Loucy (cell line): ENCODE measurements around the gene FGF14.

ENCODE experiments used
- H2AFZ ChIP-seq: fragments of 200-600 bp; sonication (generic); 2 replicates; pipeline ENCODE4 v1.6.0; 2016; ENCODE audit warnings: antibody characterized with exemption, mild to moderate bottlenecking, low read length, moderate library complexity
- H3F3A ChIP-seq: fragments of 200-600 bp; 2 replicates; pipeline ENCODE4 v1.6.0; 2016; ENCODE audit warnings: antibody characterized with exemption, low read depth, mild to moderate bottlenecking
- H3K27me3 ChIP-seq: fragments of 200-600 bp; sonication (generic); 2 replicates; pipeline ENCODE4 v1.6.1; 2014; ENCODE audit warnings: low read length, mild to moderate bottlenecking; ENCODE audit not compliant: insufficient read depth, poor library complexity, severe bottlenecking
- H3K36me3 ChIP-seq: fragments of 200-600 bp; sonication (generic); 2 replicates; pipeline ENCODE4 v1.6.1; 2016; ENCODE audit warnings: low read length; ENCODE audit not compliant: insufficient read depth
- H3K4me1 ChIP-seq: fragments of 200-600 bp; sonication (generic); 2 replicates; pipeline ENCODE4 v1.5.1; 2014; ENCODE audit warnings: low read length, mild to moderate bottlenecking; ENCODE audit not compliant: insufficient read depth, poor library complexity, severe bottlenecking
- H3K4me2 ChIP-seq: fragments of 200-600 bp; sonication (generic); 2 replicates; pipeline ENCODE4 v1.6.0; 2014; ENCODE audit warnings: antibody characterized with exemption, low read length, low read depth, mild to moderate bottlenecking; ENCODE audit not compliant: poor library complexity, severe bottlenecking
- H3K4me3 ChIP-seq: fragments of 200-600 bp; sonication (generic); 2 replicates; pipeline ENCODE4 v1.5.1; 2014; ENCODE audit warnings: low read length, mild to moderate bottlenecking, mixed read lengths; ENCODE audit not compliant: poor library complexity, severe bottlenecking
- H3K79me2 ChIP-seq: fragments of 200-600 bp; sonication (generic); 2 replicates; pipeline ENCODE4 v1.6.1; 2014; ENCODE audit warnings: low read length; ENCODE audit not compliant: insufficient read depth
- H3K9ac ChIP-seq: fragments of 200-600 bp; sonication (generic); 2 replicates; pipeline ENCODE4 v1.6.0; 2014; ENCODE audit warnings: mild to moderate bottlenecking, low read depth, low read length, moderate library complexity; ENCODE audit not compliant: poor library complexity, severe bottlenecking
- H3K9me2 ChIP-seq: fragments of 200-600 bp; sonication (generic); replicated peaks from 2 replicates; pipeline ENCODE4 v1.6.1; 2016; ENCODE audit warnings: low read depth, low read length, mixed read lengths
- H3K9me3 ChIP-seq: fragments of 200-600 bp; sonication (generic); 2 replicates; pipeline ENCODE4 v1.6.1; 2014; ENCODE audit warnings: mild to moderate bottlenecking, antibody characterized with exemption, low read length, low read depth; ENCODE audit not compliant: insufficient read depth
- H4K20me1 ChIP-seq: fragments of 200-600 bp; sonication (generic); 2 replicates; pipeline ENCODE4 v1.6.0; 2014; ENCODE audit warnings: antibody characterized with exemption, low read length, mild to moderate bottlenecking; ENCODE audit not compliant: insufficient read depth, poor library complexity, severe bottlenecking
- EZH2phosphoT487 ChIP-seq: fragments of 200-600 bp; IDR thresholded peaks from 2 replicates; pipeline ENCODE4 v1.6.1; 2018; ENCODE audit warnings: antibody characterized with exemption, mild to moderate bottlenecking, moderate library complexity, borderline replicate concordance
- TF ChIP-seq, protein P1 (sequence below): fragments of 200-600 bp; sonication (generic); conservative IDR thresholded peaks from 2 replicates; pipeline ENCODE4 v1.5.1; 2014; ENCODE audit warnings: mild to moderate bottlenecking, antibody characterized with exemption, low read length

The FGF14 gene

DNA sequence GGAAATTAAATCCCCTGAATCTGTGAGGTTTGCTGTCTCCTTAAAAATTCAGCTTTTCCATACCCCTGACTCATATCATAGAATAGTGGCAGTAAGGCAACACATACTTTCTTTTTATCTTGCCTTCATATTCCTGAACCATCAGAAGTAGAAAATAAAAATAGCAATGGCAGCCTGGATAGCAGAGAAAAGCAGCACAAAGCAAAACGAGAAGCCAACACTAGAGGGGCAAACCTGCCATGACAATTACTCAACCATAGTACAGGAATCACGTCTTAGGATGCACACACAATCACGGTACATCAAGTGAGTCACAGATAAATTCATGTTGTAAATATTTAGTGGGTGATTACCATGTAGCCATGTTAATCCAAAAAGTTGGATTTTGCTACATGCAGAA, 606.4 kb downstream of the FGF14 start:
- no peaks in the 10 kb centered on the region for H4K20me1 ChIP-seq
- TF ChIP-seq, protein P1, sequence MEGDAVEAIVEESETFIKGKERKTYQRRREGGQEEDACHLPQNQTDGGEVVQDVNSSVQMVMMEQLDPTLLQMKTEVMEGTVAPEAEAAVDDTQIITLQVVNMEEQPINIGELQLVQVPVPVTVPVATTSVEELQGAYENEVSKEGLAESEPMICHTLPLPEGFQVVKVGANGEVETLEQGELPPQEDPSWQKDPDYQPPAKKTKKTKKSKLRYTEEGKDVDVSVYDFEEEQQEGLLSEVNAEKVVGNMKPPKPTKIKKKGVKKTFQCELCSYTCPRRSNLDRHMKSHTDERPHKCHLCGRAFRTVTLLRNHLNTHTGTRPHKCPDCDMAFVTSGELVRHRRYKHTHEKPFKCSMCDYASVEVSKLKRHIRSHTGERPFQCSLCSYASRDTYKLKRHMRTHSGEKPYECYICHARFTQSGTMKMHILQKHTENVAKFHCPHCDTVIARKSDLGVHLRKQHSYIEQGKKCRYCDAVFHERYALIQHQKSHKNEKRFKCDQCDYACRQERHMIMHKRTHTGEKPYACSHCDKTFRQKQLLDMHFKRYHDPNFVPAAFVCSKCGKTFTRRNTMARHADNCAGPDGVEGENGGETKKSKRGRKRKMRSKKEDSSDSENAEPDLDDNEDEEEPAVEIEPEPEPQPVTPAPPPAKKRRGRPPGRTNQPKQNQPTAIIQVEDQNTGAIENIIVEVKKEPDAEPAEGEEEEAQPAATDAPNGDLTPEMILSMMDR = no peak
- no peak for TF ChIP-seq EZH2phosphoT487
- H2AFZ ChIP-seq = no peak overlapping the region
- no peaks in the 10 kb centered on the region for H3K4me1 ChIP-seq
- no peak overlapping the region for H3K9ac ChIP-seq
- H3K4me3 ChIP-seq = no peak overlapping the region
- H3K4me2 ChIP-seq = no peak overlapping the region
- H3K36me3 ChIP-seq = no peaks in the 10 kb centered on the region
- H3K79me2 ChIP-seq = no peaks in the 10 kb centered on the region
- H3K9me2 ChIP-seq = no peaks in the 10 kb centered on the region
- no peaks in the 10 kb centered on the region for H3K9me3 ChIP-seq
- H3K27me3 ChIP-seq = no peaks in the 10 kb centered on the region
- H3F3A ChIP-seq = no peaks in the 10 kb centered on the region

DNA sequence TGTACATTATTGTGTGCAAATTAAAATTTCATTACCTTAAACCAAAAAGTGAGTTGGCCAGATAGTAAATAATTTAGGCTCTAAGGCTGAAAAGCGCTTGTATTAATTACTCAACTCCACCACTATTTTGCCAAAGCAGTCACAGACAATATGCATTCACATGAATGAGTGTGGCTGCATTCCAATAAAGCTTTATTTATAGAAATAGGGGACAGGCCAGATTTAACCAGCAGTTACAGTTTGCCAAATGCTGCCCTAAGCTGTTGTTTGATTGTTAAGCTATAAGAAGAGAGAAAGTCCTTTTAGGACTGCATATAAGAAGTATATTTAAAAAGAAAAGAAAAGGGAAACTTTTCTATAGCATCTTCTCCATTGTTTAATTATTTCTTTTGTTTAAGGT, 606.8 kb downstream of the FGF14 start:
- Histone ChIP-seq H3K9ac (no peak overlapping the region), H3K36me3 (no peaks in the 10 kb centered on the region), H3K79me2 (no peaks in the 10 kb centered on the region), H3K9me3 (no peaks in the 10 kb centered on the region), H3K27me3 (no peaks in the 10 kb centered on the region), H3F3A (no peaks in the 10 kb centered on the region), H3K4me3 (no peak overlapping the region), H4K20me1 (no peaks in the 10 kb centered on the region), H3K4me2 (no peak overlapping the region), H2AFZ (no peak overlapping the region), H3K9me2 (no peaks in the 10 kb centered on the region), H3K4me1 (no peaks in the 10 kb centered on the region)
- no peak for TF ChIP-seq EZH2phosphoT487
- TF ChIP-seq, protein P1 = no peak

DNA sequence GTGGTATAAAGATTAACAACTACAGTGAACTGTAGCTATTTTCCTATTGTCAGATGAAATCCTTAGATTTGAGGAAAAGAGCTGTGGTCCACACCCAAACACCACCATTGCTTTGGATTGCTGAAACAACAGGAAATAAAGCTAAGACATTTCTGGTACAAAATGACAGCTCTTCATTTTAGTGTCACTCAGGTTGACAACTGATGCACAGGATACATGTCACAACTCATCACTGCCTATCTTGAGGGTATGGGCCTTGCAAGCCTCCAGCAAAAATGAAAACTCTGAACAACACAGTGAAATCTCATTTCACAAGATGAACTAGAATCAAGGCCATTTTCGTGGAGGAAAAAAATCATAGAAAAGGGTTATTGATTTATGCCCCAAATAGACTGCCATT, 609.7 kb downstream of the FGF14 start:
- Histone ChIP-seq H3K9me2 (no peaks in the 10 kb centered on the region), H3K79me2 (no peaks in the 10 kb centered on the region), H3F3A (no peaks in the 10 kb centered on the region), H3K4me1 (no peaks in the 10 kb centered on the region), H2AFZ (no peak overlapping the region), H3K9ac (no peak overlapping the region), H3K4me2 (no peak overlapping the region), H3K27me3 (no peaks in the 10 kb centered on the region), H3K36me3 (no peaks in the 10 kb centered on the region), H3K9me3 (no peaks in the 10 kb centered on the region), H4K20me1 (no peaks in the 10 kb centered on the region), H3K4me3 (no peak overlapping the region)
- no peak for TF ChIP-seq EZH2phosphoT487
- TF ChIP-seq, protein P1 = no peak
